HG02588 (cell line): Measurements from ENCODE around the gene PROSER2.

ENCODE experiments used
- ATAC-seq: cut with Tn5 transposase; IDR thresholded peaks from one replicate; pipeline ENCODE4 v1.9.1; 2021; ENCODE audit warnings: mild to moderate bottlenecking, moderate library complexity; ENCODE audit not compliant: unreplicated experiment

Gene PROSER2

GRCh38 chr10:11866199-11866925 lies 43.2 kb downstream of the PROSER2 start:
- ATAC-seq: no peak

DNA sequence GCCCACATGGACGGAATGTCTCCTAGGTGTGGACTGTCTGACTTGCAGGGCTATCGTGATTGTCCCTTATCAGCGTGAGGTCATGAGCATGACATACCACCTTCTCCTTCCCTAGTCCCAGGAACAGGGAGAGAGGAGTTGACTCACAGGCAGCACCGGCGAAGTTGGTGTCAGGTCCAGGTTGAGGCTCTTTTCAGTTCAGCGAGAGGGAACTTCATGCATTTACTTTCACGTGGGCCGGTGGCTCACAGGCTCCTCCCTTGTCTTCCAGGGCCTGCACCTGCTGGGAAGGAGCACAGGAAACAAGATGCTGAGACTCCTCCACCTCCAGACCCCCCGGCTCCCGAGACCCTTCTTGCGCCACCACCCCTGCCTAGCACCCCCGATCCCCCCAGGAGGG lies 46.1 kb downstream of the PROSER2 start:
- ATAC-seq: no peak

GRCh38 chr10:11869743-11870460 lies 46.7 kb downstream of the PROSER2 start:
- ATAC-seq: no peak

DNA sequence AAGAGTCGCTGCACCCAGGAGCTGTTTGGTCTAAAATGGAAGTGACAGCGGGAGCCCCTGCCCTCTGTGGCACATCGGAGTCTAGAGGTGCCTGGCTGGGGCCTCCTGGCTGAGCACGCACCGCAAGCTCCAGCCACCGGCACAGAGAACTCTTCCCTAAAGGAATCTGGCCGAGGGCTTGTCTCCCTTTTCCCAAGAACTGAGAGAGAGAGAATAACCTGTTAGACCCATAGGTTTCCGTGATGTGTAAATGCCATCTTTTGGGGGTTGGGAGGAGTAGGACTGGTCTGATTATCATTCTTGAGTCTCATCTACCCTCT lies 47.3 kb downstream of the PROSER2 start:
- ATAC-seq: no peak

GRCh38 chr10:11870900-11871400 lies 47.8 kb downstream of the PROSER2 start:
- no peak for ATAC-seq

DNA sequence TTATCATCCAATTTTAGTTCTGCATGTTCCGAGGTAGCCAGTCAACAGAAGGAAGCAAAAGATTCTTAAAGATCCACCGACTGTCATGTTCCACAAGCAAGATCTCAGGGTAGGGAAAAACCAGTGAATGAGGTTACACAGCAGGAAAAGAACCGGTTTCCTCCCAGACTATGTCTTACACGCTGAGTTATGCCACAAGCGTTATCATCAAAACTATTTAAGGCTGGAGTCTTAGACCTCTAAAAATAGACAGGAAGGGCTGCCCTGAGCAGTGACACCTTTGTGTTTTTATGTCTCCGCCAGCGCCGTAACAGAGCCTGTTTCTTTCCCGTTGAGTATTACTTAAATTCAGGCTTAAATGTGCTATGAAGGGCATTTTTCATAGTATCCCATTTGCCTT lies 48.3 kb downstream of the PROSER2 start:
- no peak for ATAC-seq

DNA sequence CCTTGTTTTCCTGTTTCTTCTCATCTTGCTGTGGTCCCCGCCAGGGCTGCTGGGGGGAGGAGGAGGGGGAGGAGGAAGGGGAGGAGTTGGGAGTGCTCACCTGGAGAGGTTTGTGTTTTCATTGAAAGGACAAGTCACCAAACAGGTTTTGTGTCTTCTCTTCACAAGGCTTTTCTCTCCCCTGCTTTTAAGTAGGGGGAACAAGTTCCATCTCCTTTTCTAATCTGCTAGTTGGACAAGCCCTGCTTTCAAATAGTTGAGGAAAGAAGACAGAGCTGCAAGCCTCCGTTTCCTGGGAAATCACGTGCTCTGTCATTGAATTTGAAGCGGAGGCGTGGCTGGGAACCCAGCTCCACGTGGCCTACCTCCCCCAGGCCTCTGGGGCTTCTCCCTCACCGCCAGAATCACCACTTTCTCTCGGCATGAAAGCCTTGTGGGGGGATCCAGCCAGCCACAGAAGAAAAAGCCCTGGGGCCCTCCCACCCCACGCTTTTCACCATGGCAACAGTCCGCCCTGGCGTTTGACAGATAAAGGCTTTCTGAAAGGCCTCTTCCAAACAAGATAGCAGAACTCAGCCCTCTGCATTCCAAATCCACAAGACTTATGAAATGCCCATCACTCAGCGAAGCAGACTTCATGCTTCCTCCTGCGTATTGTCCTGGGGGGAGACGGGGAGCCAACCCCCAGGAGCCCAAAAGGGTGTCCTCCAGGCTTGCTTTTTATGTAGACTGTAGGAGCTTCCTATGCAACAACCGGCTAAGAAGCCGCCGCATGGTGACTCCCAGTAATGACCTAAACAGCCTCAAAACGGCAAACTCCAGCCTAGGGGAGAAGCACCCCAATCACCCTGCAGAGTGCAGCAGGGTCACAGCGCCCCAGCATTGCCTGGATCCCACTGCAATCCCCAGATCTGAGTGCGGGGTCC lies 51.7 kb downstream of the PROSER2 start:
- ATAC-seq: peak; percentile 53

DNA sequence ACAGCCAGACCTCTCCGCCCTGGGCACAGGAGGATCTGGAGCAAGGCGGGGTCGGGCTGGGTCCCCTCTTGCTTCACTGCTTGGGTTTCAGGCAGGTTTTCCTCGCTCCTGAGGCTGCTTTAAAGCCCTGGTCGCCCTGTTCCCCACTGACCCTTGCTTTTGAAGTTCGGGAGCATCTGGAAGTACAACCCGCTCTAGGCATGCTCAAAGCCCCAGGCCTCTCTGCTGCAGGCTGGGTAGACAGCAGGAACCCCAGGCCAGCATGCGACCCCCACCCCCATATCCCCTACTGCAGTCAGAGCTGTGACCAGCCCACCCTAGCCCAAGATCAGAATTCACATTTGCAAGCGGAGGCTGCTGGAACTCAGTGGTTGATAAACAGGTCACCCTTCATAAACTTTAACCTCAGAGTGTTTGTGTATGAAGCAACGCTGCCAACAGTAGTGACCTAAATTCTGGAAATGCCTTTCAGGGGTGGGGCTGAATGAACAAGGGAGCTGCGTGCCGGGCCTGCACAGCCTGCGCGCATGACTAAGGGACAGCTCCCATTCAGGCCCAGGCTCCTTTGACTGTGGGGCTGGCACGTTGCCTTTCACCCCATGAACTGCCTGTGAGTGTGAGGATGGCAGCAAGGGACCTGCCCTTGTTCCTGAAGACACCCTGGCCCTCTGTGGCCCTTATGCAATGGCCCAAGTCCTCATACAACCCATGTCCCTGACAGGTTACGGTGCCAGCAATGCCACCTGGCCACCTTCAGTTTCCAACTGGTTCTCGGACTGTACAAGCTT lies 52.5 kb downstream of the PROSER2 start:
- ATAC-seq: no peak

DNA sequence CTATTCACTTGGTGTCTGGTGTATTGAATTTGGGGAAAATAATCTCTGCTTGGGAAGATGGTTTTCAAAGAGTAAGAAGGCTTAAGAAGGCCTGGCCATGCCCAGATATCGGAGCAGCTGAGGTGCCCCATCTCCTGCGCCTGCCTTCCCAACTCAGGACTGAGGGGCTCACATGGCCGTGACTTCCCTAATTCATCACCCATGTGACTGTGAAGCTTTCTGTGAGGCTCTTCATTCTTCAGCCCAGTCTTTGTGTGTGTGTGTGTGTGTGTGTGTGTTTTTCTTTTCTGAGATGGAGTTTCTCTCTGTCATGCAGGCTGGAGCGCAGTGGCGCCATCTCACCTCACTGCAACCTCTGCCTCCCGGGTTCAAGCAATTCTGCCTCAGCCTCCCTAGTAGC lies 53.2 kb downstream of the PROSER2 start:
- ATAC-seq: no peak

GRCh38 chr10:11876805-11877590 lies 53.8 kb downstream of the PROSER2 start:
- no peak for ATAC-seq

GRCh38 chr10:11877591-11877905 lies 54.4 kb downstream of the PROSER2 start:
- ATAC-seq: no peak

GRCh38 chr10:11878776-11879175 lies 55.6 kb downstream of the PROSER2 start:
- no peak for ATAC-seq

DNA sequence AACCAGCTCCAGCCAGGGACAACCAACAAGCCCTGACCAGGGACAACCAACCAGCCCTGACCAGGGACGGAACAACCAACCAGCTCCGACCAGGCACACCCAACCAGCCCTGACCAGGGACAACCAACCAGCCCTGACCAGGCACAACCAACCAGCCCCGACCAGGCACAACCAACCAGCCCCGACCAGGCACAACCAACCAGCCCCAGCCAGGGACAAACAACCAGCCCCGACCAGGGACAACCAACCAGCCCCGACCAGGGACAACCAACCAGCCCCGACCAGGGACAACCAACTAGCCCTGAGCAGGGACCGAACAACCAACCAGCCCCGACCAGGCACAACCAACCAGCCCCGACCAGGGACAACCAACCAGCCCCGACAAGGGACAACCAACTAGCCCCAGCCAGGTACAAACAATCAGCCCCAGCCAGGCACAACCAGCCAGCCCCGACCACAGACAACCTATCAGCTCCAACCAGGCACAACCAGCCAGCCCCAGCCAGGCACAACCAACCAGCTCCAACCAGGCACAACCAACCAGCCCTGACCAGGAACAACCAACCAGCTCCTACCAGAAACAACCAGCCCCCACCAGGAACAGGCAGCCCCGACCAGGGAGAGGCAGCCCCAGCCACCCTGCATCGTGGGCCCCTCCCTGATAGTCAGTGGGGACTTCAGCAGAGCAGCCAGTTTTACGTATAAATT lies 56.4 kb downstream of the PROSER2 start:
- no peak for ATAC-seq

GRCh38 chr10:11880151-11881029 lies 57.2 kb downstream of the PROSER2 start:
- no peak for ATAC-seq

GRCh38 chr10:11881030-11881476 lies 57.9 kb downstream of the PROSER2 start:
- ATAC-seq: no peak

GRCh38 chr10:11881477-11882417 lies 58.6 kb downstream of the PROSER2 start:
- no peak for ATAC-seq

DNA sequence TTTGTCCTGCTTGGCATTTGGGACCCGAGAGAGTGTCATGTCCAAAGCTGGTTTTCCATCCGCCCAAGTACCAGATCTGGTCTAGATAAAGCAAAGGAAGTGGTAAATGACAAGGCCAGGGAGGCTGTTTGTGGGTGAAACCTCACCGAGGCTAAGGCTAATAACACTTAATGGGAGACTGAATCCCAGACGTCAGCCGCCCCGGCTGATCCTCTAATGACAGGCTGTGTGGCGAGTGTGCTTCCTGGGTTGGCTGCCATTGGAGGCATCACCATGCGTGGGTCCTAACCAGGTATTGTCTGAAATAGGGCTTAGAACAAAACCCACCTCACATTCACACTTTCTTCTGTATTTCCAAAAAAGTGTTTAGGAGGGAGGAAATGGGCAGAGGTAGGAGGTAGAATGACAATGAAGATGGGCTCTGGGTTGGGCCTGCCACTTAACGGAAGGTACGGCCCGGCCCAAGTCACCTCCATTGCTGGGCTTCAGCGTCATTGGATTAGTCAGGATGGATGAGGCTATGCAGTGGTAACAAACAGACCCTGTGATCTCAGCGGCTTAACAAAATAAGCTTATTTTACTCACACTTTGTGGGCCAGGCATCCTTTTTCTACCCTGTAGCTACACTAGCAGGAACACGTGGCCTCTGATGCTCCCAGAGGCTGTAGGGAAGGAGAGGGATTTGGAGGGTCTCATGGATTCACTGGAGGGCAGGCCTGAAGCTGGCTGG lies 59.7 kb downstream of the PROSER2 start:
- ATAC-seq: no peak
